Dermis blood vessel endothelial cell (primary cell): ENCODE results near the gene PCSK6. TPM values are rescaled to one million over a fixed set of nuclear protein-coding genes. Genes with fewer than 3 reads are reported as not detected.
"Not testable (repeated sequence)": the region's sequence is repeated elsewhere in the genome, so short reads cannot be mapped to it uniquely, and the experiment has no call there.

Experiments used
- DNase-seq: peaks from one replicate; pipeline ENCODE4 v3.0.0; 2010
- total RNA-seq: library from RNA; depleted of rRNA; stranded (reverse); fragments of >200 nt; gene quantifications from 2 replicates; pipeline ENCODE4 v1.2.3, GENCODE V29; 2014

PCSK6 gene
- total RNA-seq, 1 donor from 2014 or later = 24.8 TPM

DNA sequence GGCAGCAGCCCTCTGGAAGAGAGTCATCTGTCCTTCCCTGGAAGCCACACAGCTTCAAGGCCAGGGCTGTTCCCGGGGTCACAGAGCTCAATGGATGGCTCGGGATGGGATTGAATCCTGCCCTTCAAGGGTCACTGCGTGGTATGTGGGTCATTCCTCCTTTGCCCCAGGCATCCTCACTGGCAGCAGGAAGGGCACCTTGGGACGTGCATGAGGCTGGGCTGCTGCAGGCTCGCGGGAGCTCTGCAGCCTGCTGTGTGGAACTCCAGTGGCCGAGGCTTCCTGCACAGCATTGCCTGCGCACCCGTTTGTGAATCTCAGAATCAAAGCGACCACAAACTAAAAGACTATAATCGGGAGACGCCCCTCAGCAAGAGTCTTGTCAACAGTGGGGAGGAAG lies 60.7 kb downstream of the PCSK6 start:
- no peak for DNase-seq

DNA sequence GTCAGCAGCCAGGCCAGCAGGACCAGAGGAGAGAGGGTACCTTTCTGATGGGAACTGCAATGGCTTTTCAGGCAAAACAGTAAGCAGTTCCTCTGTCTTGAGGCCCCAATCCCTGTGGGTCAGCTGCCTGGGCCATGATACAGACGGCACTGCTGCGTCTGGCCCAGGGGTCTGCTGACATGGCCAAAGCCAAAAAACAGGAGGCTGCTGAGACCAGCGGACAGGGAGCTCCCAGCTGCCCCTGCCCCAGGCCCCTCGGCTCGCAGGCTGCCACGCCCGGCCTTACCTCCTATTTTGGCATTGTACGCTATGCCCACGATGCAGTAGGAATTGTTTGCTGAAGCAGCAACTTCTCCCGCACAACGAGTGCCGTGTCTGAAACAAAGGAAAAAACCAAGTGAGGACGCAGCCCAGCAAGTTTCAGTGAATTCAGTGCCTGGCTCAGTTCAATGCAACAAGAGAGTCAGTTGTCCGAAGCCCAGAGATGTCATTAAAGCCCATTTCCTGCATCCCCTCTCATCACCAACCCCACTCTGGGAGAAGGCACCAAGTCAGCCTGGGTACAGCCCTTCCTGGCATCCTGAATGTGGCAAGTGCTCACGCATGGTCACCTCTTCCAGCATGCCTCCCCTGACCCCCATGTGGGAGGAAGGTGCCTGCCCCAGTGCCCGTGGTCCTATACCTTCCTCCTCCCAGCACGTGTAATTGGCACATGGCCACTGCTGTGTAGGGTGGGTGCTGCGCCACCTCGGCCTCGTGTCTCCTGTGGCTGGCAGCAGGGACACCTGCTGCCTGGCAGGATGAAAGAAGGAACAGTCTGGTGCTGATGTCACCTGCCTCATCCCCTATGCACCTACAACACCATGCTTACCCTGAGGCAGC lies 61.7 kb downstream of the PCSK6 start:
- no peak for DNase-seq

DNA sequence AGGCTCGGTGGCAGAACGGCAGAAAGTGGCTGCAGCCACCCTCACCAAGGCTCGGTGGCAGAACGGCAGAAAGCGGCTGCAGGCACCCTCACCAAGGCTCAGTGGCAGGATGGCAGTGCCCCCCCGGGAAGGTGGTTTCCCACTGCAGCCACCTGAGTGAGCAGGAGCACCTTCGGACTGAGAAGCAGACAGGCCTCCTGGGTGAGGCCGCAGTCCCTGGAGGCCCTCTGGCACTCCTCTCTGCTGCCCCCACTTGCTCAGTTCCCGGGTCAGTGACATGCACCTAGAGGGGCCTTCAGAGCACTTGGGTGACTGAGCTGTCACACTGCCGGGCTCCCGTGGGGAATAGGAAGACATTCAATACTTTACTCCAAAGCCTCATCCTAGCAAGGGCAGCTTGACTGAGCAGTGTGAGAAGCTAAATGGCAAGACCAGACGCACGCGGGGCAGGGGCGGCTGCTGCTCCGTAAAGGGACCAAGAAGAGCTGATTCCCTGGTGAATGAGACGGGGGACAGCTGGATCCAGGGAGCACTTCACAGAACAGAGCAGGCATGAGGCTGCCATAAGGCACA lies 62.7 kb downstream of the PCSK6 start:
- DNase-seq = no peak

DNA sequence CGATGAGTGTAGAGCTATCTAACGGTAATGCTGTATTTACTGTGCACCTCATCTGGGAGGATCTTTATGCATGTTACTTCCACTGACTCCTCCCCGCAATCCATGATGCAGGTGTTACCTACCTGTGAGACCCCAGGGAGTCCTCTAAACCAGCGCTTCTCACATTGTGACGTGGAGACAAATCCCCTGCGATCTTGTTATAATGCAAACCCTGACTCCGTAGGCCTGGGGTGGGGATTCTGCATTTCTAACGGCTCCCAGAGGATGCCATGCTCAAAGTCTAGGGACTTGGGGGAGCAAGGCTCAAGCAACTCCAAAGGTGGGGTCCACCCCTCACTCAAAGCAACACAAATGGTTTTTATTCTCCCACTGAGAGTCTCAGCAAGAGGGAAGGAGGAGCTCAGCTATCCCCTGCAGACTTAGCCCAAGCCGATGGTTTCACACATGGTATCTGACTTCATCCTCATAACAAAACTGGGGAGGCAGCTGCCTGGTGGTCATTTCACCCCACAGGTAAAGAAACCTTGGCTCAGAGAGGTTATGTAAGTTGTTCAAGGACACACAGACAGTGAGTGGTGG lies 63.6 kb downstream of the PCSK6 start:
- DNase-seq = no peak

DNA sequence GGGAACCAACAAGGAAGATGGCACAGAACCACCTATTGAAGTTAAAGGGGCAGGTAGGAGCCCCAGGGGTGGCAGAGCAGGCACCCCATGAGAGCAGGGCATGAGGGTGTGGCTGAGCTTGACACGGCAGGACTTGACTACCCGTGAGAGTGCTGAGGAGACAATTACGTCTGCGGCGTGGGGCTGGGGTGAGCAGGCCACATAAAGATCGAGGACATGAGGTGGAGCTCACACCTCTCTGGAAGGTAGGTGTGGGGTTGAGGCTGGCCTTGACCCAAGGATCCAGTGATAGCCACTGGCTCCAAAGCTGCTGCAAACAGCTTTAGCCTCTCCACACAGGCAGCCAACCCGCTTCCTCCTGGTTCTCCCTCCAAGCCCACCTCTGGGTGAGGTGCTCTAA lies 64.5 kb downstream of the PCSK6 start:
- no peak for DNase-seq

DNA sequence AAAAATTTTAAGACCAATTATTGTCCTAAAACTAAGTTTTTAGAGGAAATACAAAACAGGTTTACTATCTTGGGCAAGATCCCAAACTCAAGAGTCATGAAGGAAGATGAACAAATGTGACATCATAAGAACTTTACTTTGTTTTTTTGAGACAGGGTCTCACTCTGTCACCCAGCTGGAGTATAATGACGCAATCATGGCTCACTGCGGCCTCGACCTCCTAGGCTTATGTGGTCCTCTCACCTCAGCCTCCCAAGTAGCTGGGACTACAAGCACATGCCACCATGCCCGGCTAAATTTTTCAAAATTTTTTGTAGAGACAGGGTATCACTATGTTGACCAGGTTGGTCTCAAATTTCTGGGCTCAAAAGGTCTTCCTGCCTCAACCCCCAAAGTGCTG lies 69.3 kb downstream of the PCSK6 start:
- DNase-seq = no peak

DNA sequence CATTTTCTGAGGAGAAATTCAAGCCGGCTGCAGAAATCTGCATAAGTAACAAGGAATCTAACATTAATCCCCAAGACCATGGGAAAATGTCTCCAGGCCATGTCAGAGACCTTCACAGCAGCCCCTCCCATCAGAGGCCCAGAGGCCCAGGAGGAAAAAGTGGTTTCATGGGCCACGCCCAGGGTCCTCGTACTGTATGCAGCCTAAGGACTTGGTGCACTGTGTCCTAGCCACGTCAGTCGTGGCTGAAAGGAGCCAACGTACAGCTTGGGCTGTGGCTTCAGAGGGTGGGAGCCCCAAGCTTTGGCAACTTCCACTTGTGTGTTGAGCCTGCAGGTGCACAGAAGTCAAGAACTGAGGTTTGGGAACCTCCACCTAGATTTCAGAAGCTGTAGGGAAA lies 73.0 kb downstream of the PCSK6 start:
- not testable (repeated sequence) for DNase-seq

DNA sequence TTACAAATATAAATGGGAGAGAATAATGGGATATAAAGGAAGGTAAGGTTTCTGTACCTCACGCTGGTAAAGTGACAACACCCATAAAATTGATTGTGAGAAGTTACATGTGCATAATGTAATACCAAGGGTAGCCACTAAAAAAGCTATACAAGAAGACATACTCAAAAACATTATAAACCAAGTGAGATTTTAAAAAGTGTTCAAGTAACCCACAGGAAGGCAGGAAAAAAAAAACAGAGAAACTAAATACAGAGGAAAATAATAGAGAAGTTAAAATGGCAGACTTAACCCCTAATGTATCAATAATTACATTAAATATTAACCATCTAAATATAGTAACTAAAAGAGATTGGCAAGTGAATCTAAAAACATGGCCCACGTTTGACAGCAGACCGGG lies 76.3 kb downstream of the PCSK6 start:
- DNase-seq = no peak

DNA sequence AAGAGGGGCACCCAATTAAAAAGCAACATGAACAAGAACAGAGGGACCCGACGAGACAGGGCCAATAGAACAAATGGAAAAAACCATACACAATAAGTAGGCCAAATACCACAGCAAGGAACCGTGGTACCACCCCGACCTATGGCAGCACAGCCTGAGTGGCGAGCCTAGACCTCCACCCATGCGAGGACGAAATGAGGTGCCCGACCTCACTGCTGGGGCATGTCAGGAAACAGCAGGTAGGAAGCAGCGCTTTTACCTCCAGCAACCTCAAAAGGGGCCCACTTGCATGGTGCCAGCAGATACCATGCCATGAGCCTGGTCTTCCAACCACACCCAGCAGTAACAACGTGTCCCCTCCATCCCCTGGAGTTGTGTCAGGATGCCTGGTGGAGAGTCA lies 77.9 kb downstream of the PCSK6 start:
- DNase-seq = no peak

DNA sequence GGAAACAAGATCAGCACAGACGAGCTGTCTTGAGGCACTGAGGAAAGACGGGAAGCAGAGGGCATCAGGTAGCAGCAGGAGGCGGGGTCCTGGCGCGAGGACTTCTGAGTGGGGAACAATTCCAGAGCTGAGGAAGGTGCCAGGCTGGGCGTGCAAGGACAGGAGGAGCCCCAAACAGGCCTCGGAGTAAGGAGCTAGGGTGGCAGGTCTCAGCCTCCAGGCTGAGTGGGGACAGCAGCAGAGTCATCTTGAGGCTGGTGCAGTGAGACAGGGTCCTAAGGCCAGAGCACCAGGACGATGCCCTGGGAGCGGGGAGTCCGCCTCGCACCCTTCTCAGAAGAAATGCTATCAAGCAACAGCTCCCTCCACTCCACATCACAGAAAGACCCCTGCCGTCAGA lies 78.4 kb downstream of the PCSK6 start:
- no peak for DNase-seq

DNA sequence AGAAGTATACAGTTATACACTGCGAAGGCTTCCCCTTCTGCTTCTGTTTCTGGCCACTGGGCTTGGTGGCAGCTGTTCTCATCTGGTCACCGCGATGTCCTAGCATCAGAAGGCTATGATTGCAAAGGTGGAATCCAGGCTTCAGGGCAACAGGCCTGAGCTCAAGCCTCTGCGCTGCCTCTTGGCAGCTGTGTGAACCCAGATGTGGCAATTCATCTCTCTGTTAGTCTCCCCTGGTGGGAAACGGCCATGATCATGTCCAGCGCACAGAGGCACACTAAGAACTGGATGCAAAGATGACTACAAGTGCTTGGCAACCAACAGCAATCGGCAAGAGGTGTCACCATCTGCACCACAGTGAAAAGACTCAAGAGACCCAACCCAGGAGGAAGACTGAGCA lies 78.9 kb downstream of the PCSK6 start:
- no peak for DNase-seq

DNA sequence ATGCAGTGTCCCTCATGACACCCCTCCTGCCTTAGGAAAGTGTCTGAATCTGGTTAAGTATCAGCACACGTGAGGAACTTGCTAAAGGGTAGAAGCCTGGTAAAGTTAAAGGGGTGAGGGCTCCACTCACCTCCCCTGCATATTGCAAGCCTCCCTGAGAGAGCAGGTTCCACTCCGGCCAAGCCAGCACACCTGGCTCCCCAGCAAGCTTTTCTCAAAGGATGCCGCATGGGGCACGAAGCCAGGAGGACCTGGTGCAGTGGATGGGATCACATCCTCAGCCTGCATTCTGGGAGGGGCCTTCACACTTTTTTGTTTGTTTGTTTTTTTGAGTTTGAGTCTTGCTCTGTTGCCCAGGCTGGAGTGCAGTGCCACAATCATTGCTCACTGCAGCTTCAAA lies 79.9 kb downstream of the PCSK6 start:
- DNase-seq = no peak

DNA sequence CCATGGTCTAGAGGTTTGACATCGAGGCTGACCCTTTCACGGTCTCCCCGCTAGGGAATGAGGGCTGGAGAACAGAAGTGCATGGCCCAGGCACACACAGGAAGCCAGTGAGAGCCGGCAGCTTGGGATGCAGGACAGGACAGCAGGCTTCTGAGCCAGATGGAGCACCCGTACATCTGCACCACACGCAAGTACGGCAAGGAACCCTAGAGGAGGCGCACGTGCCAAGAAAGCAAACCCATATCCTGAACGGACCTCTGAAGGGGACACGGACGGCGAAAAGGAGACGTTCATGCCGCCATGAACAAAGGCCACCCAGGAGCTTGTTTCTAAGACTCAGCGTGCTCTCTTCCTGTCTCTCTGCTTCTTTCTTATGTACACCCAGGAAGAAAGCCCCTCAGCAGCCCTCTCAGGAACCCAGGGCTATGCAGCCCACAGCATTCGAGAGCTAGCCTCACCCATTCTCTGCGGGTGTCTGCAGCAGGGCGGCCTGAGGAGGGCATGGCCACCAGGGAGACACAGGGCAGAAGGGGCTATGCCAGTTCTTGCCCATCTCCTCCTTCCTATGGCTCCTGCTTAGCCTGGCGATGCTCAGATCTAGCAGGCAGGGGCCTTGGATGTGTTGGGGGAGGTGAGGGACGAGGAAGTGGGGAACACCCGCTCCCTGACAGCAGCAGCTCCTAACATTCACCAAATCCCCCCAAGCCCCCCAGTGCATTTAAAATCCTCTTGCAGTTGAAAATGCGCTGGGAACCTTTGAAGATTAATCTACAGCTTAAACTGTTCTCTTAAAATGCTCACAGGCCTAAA lies 81.3 kb downstream of the PCSK6 start:
- no peak for DNase-seq

DNA sequence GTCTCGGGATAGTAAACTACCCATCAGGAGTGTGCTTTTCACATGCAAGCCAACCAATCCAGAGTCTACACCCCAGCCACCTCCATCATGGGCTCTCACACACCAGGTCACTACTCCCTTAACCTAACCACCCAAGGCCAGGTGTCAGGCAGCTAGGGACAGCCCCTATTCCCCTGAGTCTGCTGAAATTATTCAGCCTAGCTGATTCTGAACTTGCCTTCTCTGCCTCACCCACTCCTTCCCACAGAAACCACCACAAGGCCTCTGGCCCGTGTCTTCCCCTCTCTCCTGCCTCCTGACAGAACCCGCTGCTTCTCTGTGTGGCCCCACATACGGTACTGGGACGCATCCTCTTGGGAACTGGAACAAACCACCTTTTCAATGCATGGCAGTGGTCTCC lies 82.1 kb downstream of the PCSK6 start:
- DNase-seq = no peak

DNA sequence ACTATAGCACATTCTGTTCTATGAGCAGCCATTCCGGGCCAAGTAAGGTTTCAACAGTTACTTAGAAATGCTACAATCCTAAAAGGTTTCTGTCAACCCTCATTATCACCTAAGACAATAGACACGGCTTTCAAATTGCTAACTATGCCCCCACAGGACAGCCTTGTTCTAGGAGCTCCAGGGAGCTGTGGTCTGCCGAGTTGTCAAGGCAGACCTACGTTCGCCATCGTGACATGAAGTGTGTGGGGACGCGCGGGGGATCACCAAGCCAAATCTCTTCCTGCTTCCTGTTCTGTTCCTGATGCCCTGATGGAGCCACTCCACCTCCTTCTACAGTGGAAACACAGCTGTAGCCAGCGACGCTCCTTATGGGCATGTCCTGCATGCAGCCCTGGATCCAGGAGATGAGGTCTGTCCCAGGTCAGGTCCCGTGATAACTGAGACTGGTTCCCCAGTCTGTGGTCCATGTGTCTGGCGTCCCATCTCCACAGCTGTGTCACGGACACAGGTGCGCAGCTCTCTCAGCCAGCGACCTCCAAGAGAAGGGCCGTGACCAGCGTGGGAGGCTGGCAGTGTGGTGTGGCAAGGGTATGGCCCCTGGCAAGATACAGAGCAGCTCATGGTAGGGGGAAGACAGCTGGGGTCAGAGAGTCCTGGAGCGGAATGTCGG lies 82.8 kb downstream of the PCSK6 start:
- no peak for DNase-seq

DNA sequence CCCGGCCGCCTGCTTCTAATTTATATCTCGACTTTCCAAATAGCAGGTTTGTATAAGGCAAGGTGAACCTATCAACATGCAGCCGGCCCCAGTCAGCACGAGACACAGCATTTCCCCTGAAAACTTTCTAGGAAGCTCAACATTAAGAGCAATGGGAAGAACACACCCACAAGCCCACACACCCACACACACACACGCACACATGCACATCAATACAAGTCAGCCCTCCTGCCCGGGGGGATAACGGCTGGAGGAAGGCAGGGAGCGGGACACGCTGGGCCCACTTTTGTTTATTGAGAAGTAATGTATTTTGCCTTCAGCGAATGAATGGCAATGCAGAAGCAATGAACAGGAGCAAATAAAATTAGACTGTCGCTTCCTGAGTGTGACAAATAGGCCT lies 83.5 kb downstream of the PCSK6 start:
- DNase-seq = no peak

DNA sequence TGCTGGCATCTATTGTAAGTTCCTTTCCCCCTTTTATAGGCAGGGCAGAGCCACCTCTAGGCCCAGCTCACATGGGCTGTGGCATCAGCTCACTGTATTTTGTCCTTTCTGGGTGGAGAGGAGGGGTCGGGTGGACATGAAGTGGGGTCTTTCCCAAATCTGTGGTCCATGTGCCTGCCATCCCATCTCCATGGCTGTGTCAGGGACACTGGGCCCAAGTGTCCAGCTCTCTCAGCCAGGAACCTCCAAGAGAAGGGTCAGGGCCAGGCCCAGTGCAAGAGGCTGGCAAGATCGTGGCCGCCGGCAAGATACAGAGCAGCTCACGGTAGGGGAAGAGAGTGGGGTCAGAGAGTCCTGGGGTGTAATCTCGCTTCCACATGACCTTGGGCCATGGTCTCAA lies 85.3 kb downstream of the PCSK6 start:
- DNase-seq = no peak

DNA sequence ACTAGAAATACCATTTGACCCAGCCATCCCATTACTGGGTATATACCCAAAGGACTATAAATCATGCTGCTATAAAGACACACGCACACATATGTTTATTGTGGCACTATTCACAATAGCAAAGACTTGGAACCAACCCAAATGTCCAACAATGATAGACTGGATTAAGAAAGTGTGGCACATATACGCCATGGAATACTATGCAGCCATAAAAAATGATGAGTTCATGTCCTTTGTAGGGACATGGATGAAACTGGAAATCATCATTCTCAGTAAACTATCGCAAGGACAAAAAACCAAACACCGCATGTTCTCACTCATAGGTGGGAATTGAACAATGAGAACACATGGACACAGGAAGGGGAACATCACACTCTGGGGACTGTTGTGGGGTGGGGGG lies 86.6 kb downstream of the PCSK6 start:
- DNase-seq = not testable (repeated sequence)

DNA sequence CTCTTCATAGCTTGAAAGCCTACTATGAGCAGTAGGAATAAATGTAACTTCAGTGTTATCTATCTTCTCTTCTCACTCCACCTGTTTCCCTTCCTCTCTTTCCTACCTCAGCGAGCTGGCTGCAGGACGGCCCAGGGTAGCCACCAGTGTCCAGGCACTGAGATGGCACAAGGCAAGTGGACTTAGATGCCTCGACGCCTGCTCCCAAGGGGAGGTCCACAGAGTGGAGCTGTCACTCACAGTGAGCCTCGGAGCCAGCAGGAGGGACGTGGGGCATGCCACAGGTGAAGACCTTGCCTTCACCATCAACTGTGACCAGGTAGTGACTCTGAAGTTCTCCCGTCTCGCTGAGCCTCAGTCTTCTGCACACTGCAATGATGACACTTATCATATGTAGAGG lies 88.2 kb downstream of the PCSK6 start:
- DNase-seq = no peak

DNA sequence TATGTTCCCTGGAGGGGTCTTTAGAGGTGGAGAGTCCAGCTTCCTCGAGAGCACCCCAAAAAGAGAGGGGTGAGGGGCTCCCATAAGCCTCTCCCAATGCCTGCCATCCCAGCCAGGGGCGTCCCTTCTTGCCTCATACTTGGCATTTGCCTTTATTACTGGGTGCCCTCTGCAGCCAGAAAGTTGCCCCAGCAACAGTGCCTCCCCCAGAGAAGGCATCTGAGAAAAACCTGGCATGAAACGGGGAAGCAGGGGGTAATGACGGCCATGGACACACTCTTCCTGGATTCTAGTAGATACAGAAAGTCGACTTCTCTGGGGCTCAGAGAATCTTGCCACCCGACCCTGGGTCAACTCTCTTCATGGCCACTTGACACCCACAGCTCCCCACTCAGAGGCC lies 90.1 kb downstream of the PCSK6 start:
- no peak for DNase-seq

DNA sequence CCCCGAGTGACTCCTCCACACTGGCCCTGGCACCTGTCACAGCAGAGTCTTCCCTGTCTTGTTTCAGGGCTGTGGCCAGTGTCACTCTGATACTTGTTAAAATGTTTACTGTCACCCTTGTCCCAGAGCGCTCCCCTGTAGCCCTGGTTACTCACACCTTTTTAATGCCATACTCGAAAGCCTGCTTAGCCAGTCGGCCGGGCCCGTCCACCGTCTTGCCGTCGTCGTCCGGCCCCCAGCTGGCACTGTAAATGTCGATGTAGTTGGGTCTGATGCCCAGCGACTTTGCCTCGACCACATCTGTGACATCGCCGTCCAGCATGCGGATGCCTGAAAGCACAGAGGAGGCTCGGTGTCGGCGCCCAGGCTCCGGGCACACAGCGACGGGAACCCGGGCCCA lies 91.3 kb downstream of the PCSK6 start:
- DNase-seq = no peak

DNA sequence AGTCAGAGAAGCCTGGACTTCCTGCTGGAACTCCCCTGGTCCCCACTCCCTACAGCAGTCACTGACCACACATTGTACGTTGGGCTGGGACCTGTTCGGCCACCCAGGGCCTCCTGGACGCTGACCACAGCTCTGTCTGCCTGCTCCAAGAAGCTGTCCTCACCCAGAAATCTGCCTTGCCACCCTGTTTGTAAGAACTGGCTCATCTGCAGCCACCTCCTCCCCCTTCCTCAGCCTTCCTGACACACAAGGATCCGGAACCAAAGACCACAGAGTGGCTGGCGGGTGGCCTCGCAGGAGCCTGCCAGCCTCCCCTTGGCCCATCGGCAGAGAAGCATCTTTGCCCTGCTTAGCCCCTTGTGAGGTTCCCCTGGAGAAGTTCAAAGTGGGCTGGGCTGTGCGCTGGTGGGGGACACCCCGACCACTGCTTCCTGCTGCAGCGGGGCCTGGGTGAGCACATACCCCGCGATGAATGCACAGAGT lies 91.9 kb downstream of the PCSK6 start:
- no peak for DNase-seq
